ENCODE results near the gene RIC1. TPM values are rescaled to one million over a fixed set of nuclear protein-coding genes. Genes with fewer than 3 reads are reported as not detected.

RIC1 gene
- total and polyA plus RNA-seq, 9 of the 15 experiments (the other 6 are each of a cell fraction or from before 2014, with no cell fraction given), result 3.2 to 25.8 (median 15.0) TPM

DNA sequence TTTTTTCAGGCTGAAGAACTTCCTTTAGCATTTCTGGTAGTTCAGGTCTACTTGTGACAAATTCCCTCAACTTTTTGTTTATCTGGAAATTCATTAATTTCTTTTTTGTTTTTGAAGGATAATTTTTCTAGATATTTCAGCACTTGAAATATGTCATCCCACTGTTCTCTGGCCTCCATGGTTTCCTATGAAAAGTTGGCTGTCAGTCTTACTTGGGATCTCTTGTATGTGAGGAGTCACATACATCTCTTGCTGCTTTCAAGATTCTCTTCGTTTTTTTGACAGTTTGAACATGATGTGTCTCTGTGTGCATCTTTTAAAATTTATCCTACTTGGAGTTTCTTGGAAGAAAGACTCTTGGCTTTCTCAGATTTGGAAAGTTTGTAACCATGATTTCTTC, 79.5 kb downstream of the RIC1 start:
- in situ Hi-C loops (cut with MboI) (no loop called here), intact Hi-C loops (cut with micrococcal nuclease) (no loop called here)
- Histone ChIP-seq H3K27me3 (ENCODE audit: control insufficient read depth in 2 of 2, insufficient read depth in 2 of 2, low read length in 2 of 2) (no peaks in the 10 kb centered on the region), H3K9me1 (ENCODE audit: control insufficient read depth, insufficient read depth, low read length) (no peaks in the 10 kb centered on the region), H3K4me3 (no peak overlapping the region), H3K36me3 (ENCODE audit: control insufficient read depth, insufficient read depth, low read length) (peaks cover 10% of the 10 kb centered on the region; the same call in 2 of the 3 replicates), H3K9me3 (replicated peaks; ENCODE audit: control insufficient read depth, insufficient read depth, low read depth, low read length) (peaks cover 5% of the 10 kb centered on the region; the same call in 1 of the 2 replicates), H3K27ac (ENCODE audit: extremely low read depth, low read depth, low read length) (no peak overlapping the region), H3K9ac (ENCODE audit: insufficient read depth in 1 of 2, low read depth in 2 of 2, low read length in 2 of 2) (no peak overlapping the region), H3K79me2 (ENCODE audit: control insufficient read depth, insufficient read depth, low read length) (peaks cover 18% of the 10 kb centered on the region), H3K4me1 (replicated peaks in 1 of 2; ENCODE audit: control insufficient read depth in 2 of 2, insufficient read depth in 2 of 2, low read length in 2 of 2) (no peaks in the 10 kb centered on the region), H4K20me1 (replicated peaks; ENCODE audit: control insufficient read depth, insufficient read depth, low read length) (no peaks in the 10 kb centered on the region), H2AFZ (ENCODE audit: low read depth, low read length) (no peak overlapping the region), H3K4me2 (ENCODE audit: insufficient read depth, low read length) (no peak overlapping the region)
- FAIRE-seq (no peak), DNase-seq (ENCODE audit: extremely low read depth in 1 of 4, low spot score in 3 of 4) (peak in 2 of 4 experiments; percentile 4 to 9), ATAC-seq (no peak)
- CTCF ChIA-PET (ENCODE audit: low intra/inter-chr PET ratio), result no interaction called here
- WGBS (ENCODE audit: insufficient coverage, low coverage, missing lambda C conversion rate), result 71% methylated on average over 1 of the region's 1 CpG
- POLR2A ChIA-PET, result no interaction called here
- no TSS peak for BruUV-seq (replicated peaks)
- TF ChIP-seq TEAD1 (CRISPR knock-in tag; IDR thresholded peaks at IDR 0.05) (no peak), CBX1 (IDR thresholded peaks at IDR 0.05; ENCODE audit: low read depth) (peak; percentile 44; the same call in 1 of the 2 replicates), TRIM28 (IDR thresholded peaks at IDR 0.05) (peak; percentile 74), GABPA (tag; conservative IDR thresholded peaks at IDR 0.05; ENCODE audit: low read depth) (no peak), MCM5 (IDR thresholded peaks at IDR 0.05; ENCODE audit: low read depth) (no peak), PHF20 (IDR thresholded peaks at IDR 0.05; ENCODE audit: partially characterized antibody) (no peak), ZNF133 (CRISPR knock-in tag; IDR thresholded peaks at IDR 0.05) (no peak), ZNF780A (CRISPR knock-in tag; IDR thresholded peaks at IDR 0.05) (no peak), CBX5 (IDR thresholded peaks at IDR 0.05; ENCODE audit: borderline replicate concordance, low read depth) (peak; percentile 87), CXXC5 (CRISPR knock-in tag; IDR thresholded peaks at IDR 0.05) (no peak), ZNF586 (CRISPR knock-in tag; conservative IDR thresholded peaks at IDR 0.05) (no peak), POLR2AphosphoS2 (IDR thresholded peaks at IDR 0.05; ENCODE audit: low read length) (no peak), MIER1 (IDR thresholded peaks at IDR 0.05; ENCODE audit: low read depth) (no peak), SREBF2 (CRISPR knock-in tag; IDR thresholded peaks at IDR 0.05) (no peak), ZNF75A (CRISPR knock-in tag; IDR thresholded peaks at IDR 0.05) (no peak), GATA2 (CRISPR knock-in tag; IDR thresholded peaks at IDR 0.05) (no peak), NONO (IDR thresholded peaks at IDR 0.05; ENCODE audit: low read depth in 2 of 2, low read length in 1 of 2) (no peak), TBL1XR1 (IDR thresholded peaks at IDR 0.05; ENCODE audit: low read length in 2 of 2) (no peak), NFIX (CRISPR knock-in tag; IDR thresholded peaks at IDR 0.05; ENCODE audit: low read depth) (no peak), NELFE (IDR thresholded peaks at IDR 0.05; ENCODE audit: insufficient read depth, insufficient read length) (no peak)
- TF ChIP-seq, protein P1, sequence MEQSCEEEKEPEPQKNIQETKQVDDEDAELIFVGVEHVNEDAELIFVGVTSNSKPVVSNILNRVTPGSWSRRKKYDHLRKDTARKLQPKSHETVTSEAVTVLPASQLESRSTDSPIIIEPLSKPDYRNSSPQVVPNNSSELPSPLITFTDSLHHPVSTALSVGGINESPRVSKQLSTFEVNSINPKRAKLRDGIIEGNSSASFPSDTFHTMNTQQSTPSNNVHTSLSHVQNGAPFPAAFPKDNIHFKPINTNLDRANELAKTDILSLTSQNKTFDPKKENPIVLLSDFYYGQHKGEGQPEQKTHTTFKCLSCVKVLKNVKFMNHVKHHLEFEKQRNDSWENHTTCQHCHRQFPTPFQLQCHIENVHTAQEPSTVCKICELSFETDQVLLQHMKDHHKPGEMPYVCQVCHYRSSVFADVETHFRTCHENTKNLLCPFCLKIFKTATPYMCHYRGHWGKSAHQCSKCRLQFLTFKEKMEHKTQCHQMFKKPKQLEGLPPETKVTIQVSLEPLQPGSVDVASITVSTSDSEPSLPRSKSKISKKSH (CRISPR knock-in tag; IDR thresholded peaks at IDR 0.05), result no peak
- TF ChIP-seq, protein P2, sequence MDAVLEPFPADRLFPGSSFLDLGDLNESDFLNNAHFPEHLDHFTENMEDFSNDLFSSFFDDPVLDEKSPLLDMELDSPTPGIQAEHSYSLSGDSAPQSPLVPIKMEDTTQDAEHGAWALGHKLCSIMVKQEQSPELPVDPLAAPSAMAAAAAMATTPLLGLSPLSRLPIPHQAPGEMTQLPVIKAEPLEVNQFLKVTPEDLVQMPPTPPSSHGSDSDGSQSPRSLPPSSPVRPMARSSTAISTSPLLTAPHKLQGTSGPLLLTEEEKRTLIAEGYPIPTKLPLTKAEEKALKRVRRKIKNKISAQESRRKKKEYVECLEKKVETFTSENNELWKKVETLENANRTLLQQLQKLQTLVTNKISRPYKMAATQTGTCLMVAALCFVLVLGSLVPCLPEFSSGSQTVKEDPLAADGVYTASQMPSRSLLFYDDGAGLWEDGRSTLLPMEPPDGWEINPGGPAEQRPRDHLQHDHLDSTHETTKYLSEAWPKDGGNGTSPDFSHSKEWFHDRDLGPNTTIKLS (IDR thresholded peaks at IDR 0.05; ENCODE audit: borderline replicate concordance, low read depth), result no peak
- TF ChIP-seq, protein P3, sequence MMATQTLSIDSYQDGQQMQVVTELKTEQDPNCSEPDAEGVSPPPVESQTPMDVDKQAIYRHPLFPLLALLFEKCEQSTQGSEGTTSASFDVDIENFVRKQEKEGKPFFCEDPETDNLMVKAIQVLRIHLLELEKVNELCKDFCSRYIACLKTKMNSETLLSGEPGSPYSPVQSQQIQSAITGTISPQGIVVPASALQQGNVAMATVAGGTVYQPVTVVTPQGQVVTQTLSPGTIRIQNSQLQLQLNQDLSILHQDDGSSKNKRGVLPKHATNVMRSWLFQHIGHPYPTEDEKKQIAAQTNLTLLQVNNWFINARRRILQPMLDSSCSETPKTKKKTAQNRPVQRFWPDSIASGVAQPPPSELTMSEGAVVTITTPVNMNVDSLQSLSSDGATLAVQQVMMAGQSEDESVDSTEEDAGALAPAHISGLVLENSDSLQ (IDR thresholded peaks at IDR 0.05), result peak; percentile 18; the same call in 1 of the 2 replicates
